ENCODE measurements around the gene RDH13.

RDH13 gene

DNA sequence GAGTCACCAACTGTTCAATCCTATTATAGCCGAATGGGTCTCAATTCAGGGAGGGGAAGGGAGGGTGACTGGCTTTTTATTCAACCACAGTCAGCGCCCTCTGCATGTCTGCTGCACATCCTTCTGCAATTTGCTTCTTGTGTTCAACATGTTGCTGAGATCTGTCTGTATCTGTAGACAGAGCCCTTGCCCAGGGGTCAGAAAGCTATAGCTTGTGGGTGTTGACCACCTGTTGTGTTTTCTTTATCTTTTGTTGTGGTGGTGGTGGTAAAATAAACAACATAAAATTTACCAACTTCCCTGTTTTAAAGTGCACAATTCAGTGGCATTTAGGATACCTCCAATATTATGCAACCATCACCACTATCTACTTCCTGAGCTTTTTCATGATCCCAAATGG, 42.3 kb upstream of the RDH13 start:
- TF ChIP-seq, protein P1, sequence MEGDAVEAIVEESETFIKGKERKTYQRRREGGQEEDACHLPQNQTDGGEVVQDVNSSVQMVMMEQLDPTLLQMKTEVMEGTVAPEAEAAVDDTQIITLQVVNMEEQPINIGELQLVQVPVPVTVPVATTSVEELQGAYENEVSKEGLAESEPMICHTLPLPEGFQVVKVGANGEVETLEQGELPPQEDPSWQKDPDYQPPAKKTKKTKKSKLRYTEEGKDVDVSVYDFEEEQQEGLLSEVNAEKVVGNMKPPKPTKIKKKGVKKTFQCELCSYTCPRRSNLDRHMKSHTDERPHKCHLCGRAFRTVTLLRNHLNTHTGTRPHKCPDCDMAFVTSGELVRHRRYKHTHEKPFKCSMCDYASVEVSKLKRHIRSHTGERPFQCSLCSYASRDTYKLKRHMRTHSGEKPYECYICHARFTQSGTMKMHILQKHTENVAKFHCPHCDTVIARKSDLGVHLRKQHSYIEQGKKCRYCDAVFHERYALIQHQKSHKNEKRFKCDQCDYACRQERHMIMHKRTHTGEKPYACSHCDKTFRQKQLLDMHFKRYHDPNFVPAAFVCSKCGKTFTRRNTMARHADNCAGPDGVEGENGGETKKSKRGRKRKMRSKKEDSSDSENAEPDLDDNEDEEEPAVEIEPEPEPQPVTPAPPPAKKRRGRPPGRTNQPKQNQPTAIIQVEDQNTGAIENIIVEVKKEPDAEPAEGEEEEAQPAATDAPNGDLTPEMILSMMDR (conservative IDR thresholded peaks at IDR 0.05; ENCODE audit: control insufficient read depth, insufficient read depth, low read depth, low read length) = no peak
- DNase-seq (ENCODE audit: low read depth) = no peak

DNA sequence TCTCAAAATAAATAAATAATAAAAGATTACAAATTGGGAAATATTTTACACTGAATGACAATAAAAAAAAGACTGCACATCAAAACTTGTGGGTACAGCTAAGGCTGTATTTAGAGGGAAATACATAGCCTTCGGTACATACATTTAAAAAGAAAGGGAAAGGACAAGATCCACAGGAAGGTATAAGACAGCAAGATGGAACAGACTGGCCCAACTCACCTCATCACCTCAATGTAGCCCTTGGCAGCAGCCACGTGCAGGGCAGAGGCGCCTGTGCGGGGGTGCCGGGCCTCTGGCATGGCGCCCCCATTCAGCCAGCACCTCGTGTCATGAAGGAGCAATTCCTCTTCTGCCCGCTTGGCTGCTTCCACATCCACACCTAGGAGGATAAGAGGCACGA, 40.2 kb upstream of the RDH13 start:
- no peak overlapping the region for H3K4me3 ChIP-seq (ENCODE audit: control insufficient read depth, low read depth, low read length)
- DNase-seq (ENCODE audit: low read depth) = no peak
- TF ChIP-seq, protein P1 (conservative IDR thresholded peaks at IDR 0.05; ENCODE audit: control insufficient read depth, insufficient read depth, low read depth, low read length) = no peak

More for the DNA sequence above, 42.3 kb upstream of the RDH13 start:
- no peak overlapping the region for H3K4me3 ChIP-seq (ENCODE audit: control insufficient read depth, low read depth, low read length)

DNA sequence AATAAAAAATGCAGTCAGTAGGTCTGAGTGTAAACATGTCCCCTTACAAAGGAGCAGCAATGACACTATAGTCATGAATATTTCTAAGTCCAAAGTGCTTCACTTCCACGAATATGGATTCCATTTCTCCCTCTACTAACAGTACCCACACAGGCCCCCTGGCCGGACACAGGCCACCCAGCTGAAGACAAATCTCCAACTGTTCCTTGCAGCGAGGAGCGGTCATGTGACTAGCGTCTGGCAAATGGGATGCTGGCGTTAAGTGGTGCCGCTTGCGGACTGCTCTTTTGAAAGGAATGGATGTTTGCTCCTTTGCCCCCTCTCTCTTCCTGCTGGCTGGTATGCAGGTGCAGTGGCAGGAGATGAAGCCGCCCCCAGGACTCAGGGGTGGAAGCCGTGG, 38.3 kb upstream of the RDH13 start:
- DNase-seq (ENCODE audit: low read depth) = no peak

DNA sequence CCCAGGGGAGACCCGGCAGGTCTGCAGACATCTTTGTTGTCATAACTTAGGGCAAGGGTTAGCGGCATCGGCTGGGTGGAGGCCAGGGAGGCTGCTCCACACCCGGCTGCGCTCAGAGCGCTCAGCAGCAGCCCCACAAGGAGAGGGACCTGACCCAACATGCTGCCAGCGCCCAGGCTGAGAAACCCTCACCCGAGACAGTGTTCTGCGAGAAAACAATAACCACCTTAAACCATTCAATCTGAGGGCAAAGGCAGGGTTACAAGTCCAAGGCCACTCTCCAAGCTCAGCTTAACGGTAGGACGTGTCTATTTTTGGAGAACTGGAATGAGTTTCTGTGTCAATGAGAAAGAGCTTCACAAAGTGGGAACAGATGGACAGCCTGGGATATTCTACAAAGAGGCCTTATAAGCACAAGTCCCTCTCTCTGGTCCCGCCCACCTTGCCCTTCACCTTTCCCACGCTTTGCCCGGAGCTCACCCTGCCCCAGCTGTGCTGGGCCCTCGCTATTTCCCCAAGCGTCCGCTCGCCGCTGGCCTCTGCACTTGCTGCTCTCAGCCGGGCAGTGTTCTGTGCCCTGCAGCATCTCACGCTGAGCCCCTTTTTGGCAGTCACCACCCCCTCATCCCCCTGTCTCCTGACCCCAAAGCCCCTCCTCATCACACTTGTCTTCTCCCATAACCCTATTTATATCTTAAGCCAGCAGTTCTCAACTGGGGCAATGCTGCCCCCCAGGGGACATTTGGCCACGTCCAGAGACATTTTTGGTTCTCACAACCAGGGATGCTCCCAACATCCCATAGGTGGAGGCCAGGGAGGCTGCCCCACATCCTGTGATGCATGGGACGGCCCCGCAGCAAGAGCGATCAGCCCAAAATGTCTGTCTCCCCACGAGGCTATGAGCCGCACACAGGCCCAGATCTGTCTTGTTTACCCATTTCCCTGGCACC, 36.9 kb upstream of the RDH13 start:
- TF ChIP-seq, protein P1 (conservative IDR thresholded peaks at IDR 0.05; ENCODE audit: control insufficient read depth, insufficient read depth, low read depth, low read length) = peak; percentile 20
- H3K4me3 ChIP-seq (ENCODE audit: control insufficient read depth, low read depth, low read length) = no peak overlapping the region
- DNase-seq (ENCODE audit: low read depth) = no peak

More for the DNA sequence above, 38.3 kb upstream of the RDH13 start:
- no peak overlapping the region for H3K4me3 ChIP-seq (ENCODE audit: control insufficient read depth, low read depth, low read length)
- TF ChIP-seq, protein P1 (conservative IDR thresholded peaks at IDR 0.05; ENCODE audit: control insufficient read depth, insufficient read depth, low read depth, low read length) = no peak

DNA sequence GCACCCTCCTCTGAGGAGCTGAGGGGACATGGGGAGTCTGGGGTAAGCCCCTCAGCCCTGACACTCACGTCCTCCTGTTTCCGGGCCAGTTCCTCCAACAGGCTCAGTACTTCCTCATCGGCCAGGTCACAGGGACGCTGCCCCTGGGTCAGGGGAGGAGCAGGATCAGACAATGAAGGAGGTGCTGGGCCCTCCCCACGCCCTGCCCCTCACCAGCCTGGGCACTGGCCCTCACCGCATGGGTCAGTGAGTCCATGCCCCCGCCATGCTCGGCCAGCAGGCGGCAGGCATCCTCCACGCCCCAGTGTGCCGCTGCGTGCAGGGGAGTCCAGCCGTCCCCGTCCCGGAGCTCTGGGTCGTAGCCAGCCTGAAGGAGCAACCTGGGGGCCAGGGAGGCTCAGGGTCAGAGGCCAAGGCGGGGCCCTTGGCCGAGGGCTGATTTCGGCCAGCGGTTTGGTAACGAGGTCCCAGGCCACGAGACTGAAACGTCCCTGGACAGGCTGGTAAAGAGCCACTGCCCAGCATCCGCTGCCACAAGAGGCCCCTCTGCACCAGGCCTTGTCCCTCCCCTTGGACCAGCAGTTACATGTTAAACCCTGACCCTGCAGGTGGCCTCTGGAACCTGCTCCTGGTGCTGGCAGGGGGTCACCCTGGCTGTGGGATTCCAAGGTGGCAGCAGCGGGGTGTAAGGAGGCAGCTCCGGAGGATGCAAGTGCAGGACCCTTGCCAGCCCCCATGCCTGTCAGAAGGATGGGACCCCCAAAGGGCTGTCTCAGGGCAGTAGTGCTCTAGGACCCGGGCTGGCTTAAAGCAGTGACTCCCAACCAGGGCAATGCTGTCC, 36.0 kb upstream of the RDH13 start:
- DNase-seq (ENCODE audit: low read depth) = no peak
- TF ChIP-seq, protein P1 (conservative IDR thresholded peaks at IDR 0.05; ENCODE audit: control insufficient read depth, insufficient read depth, low read depth, low read length) = no peak
- H3K4me3 ChIP-seq (ENCODE audit: control insufficient read depth, low read depth, low read length) = no peak overlapping the region

DNA sequence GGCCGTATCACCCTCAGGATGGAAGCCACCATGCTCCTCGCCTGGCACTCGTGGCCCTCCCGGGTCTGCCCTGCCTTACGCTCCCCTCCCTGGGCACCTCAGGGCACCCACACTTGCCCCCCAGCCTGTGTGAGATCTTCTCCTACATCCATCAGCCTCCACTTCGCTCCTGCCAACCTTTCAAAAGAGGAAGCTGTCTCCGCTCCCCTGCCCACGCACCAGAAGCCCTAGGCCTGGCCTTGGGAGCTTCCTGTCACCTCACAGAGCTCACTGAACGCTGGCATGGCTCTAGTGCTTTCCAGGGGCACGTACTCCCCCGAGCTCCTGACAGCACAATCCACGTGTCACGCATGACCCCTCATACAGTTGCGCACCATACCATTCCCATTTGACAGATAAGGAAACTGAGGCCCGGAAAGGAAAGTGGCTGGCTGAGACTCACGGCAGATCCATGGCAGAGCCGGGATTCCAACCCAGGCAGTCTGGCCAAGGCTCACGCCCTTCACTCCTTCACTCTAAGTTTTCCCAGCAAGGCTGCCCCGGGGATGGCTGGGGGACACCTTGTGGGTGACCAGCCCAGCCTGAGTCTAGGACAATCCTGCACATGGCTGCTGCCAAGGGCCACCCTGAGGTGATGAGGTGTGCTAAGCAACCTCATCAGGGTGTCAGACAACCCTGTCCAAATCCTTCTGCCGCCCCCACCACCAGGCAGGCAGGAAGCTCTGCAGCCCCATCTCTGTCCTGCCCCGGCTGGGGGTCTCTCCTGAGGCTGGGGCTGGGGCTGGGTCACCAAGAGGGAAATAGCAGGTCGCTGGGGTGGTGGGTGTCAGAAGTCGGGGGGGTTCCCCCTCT, 35.1 kb upstream of the RDH13 start:
- TF ChIP-seq, protein P1 (conservative IDR thresholded peaks at IDR 0.05; ENCODE audit: control insufficient read depth, insufficient read depth, low read depth, low read length) = no peak
- DNase-seq (ENCODE audit: low read depth) = no peak
- H3K4me3 ChIP-seq (ENCODE audit: control insufficient read depth, low read depth, low read length) = no peak overlapping the region
